ENCODE data around the gene CHPF.

DNA sequence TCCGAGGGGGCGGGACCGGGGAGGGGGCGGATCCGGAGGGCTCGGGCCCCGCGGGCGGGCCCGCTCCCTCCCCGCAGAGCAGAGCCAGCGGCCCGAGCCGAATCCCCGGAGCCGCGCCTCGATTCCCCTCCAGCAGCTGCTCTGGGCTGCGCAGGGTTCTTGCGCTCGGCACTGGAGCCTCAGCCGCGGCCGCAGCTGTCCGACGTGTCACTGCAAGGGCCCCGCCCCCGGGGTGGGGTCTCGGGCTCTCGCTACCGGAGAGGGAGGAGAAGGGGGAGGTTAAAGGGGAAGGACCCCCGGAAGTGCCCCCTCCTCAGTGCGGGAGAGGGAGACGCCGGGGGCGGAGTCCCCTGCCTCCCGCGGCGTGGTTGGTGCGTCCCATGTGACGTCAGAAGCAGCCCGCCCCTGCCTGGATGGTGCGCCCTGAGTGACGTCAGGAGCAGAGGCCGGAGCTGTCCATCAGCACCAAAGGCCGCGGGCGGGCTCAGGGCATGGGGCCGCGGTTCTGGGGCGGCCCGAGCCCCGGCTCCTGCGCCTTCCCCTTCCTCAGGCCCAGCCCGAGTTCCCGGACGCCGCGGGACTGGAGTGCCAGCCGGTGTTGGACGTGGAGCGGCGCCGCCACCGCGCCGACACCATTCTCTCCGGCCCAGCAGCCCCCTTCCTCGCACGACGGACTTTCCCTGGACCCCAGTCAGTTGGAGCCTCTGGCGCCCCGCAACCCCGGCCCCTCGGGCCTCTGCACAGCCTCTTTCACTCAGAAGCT is at the start of gene CHPF, which contains the start of gene TMEM198:
- peak; percentile 68; the same call in 1 of the 2 replicates for TF ChIP-seq POLR2AphosphoS5 (IDR thresholded peaks at IDR 0.05; ENCODE audit: low read depth, low read length)
- no peak for TF ChIP-seq TAF1 (IDR thresholded peaks at IDR 0.05; ENCODE audit: borderline replicate concordance, insufficient read depth, low read length)
- TF ChIP-seq, protein P1, sequence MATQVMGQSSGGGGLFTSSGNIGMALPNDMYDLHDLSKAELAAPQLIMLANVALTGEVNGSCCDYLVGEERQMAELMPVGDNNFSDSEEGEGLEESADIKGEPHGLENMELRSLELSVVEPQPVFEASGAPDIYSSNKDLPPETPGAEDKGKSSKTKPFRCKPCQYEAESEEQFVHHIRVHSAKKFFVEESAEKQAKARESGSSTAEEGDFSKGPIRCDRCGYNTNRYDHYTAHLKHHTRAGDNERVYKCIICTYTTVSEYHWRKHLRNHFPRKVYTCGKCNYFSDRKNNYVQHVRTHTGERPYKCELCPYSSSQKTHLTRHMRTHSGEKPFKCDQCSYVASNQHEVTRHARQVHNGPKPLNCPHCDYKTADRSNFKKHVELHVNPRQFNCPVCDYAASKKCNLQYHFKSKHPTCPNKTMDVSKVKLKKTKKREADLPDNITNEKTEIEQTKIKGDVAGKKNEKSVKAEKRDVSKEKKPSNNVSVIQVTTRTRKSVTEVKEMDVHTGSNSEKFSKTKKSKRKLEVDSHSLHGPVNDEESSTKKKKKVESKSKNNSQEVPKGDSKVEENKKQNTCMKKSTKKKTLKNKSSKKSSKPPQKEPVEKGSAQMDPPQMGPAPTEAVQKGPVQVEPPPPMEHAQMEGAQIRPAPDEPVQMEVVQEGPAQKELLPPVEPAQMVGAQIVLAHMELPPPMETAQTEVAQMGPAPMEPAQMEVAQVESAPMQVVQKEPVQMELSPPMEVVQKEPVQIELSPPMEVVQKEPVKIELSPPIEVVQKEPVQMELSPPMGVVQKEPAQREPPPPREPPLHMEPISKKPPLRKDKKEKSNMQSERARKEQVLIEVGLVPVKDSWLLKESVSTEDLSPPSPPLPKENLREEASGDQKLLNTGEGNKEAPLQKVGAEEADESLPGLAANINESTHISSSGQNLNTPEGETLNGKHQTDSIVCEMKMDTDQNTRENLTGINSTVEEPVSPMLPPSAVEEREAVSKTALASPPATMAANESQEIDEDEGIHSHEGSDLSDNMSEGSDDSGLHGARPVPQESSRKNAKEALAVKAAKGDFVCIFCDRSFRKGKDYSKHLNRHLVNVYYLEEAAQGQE (IDR thresholded peaks at IDR 0.05; ENCODE audit: insufficient read depth in 1 of 2, low read depth in 2 of 2, low read length in 2 of 2): peak; percentile 94 to 96

Data from PFSK-1 (cell line).